Gastroesophageal sphincter (tissue), 4 donors: Measurements from ENCODE around the gene ERCC8. TPM values are rescaled to one million over a fixed set of nuclear protein-coding genes. Genes with fewer than 3 reads are reported as not detected.

Source experiments
- ATAC-seq: fragments of 150-250 bp; one replicate; pipeline ENCODE4 v1.9.1; 2016; ENCODE audit warnings: mild to moderate bottlenecking, moderate library complexity
- H3K27ac ChIP-seq, 4 donors: fragments of 200-600 bp; sonication (generic) in 3 of 4; 1 replicate in 3 of 4; 2 replicates in 1 of 4; pipeline ENCODE4 v1.5.1; 2016 to 2019
- H3K27me3 ChIP-seq: fragments of 200-600 bp; sonication (generic); one replicate; pipeline ENCODE4 v1.5.1; 2019
- H3K36me3 ChIP-seq, 2 donors: fragments of 200-600 bp; sonication (generic); one replicate each; pipeline ENCODE4 v1.5.1; 2019; ENCODE audit warnings: control low read depth in 1 of 2
- H3K4me1 ChIP-seq, 3 donors: fragments of 200-600 bp; sonication (generic); 1 replicate in 2 of 3; 2 replicates in 1 of 3; pipeline ENCODE4 v1.5.1; 2016 to 2019; ENCODE audit warnings: control low read depth in 2 of 3
- H3K4me3 ChIP-seq, 2 donors: fragments of 200-600 bp; sonication (generic); one replicate each; pipeline ENCODE4 v1.5.1; 2019; ENCODE audit warnings: mild to moderate bottlenecking in 1 of 2, moderate library complexity in 1 of 2
- H3K9me3 ChIP-seq, 3 donors: fragments of 200-600 bp; sonication (generic); one replicate each; pipeline ENCODE4 v1.5.1; 2017 to 2019; ENCODE audit warnings: control low read depth in 2 of 3
- CTCF ChIP-seq, 4 experiments: fragments of 200-600 bp in 2 of 4; fragments of 450-650 bp in 2 of 4; sonication (generic) in 1 of 4; IDR thresholded peaks; one replicate each; pipeline ENCODE4 v1.5.1; 2017 to 2019; ENCODE audit warnings: antibody characterized with exemption in 4 of 4, mild to moderate bottlenecking in 2 of 4, moderate library complexity in 2 of 4
- EP300 ChIP-seq: sonication (generic); formaldehyde crosslinking; IDR thresholded peaks from one replicate; pipeline ENCODE4 v1.6.1; 2017; ENCODE audit warnings: antibody characterized with exemption, mild to moderate bottlenecking
- POLR2A ChIP-seq, 2 donors: fragments of 450-650 bp; IDR thresholded peaks; one replicate each; pipeline ENCODE4 v1.6.1; 2017; ENCODE audit warnings: antibody characterized with exemption in 2 of 2, mild to moderate bottlenecking in 2 of 2, moderate library complexity in 1 of 2
- POLR2AphosphoS5 ChIP-seq: sonication (generic); formaldehyde crosslinking; IDR thresholded peaks from one replicate; pipeline ENCODE4 v1.6.1; 2017; ENCODE audit warnings: antibody characterized with exemption
- WGBS, 2 donors: methylation state at CpG; one replicate each; pipeline ENCODE4 v1.1.5; 2018; ENCODE audit warnings: low coverage in 1 of 2; 5-methylcytosine and 5-hydroxymethylcytosine counted together
- total RNA-seq, 4 donors: library from RNA; depleted of rRNA; stranded (reverse); fragments of >200 nt; gene quantifications; one replicate each; pipeline ENCODE4 v1.1.0, GENCODE V29; 2016

ERCC8 gene
- total RNA-seq, 4 donors from 2014 or later, result 10.1 to 19.5 (median 11.9) TPM

GRCh38 chr5:60929024-60929423, 15.8 kb downstream of the ERCC8 start:
- Histone ChIP-seq H3K27ac (no peak overlapping the region), H3K36me3 (peaks cover 5 to 47% of the 10 kb centered on the region in 2 donors), H3K9me3 (peaks cover 0 to 3% (median 0%) of the 10 kb centered on the region in 3 donors), H3K4me3 (no peak overlapping the region), H3K27me3 (no peaks in the 10 kb centered on the region), H3K4me1 (no peaks in the 10 kb centered on the region)
- WGBS, 2 donors, result 75 to 85% methylated on average over 4 to 6 of the region's 6 CpGs
- TF ChIP-seq CTCF (IDR thresholded peaks at IDR 0.05) (no peak), POLR2A (IDR thresholded peaks at IDR 0.05) (no peak), EP300 (no peak), POLR2AphosphoS5 (no peak)
- no peak for ATAC-seq

- Histone ChIP-seq H3K4me3 (no peak overlapping the region), H3K27ac (no peak overlapping the region)
Measured at GRCh38 chr5:60927450-60927849, 17.4 kb downstream of the ERCC8 start.

GRCh38 chr5:60918466-60918865, 26.4 kb downstream of the ERCC8 start:
- no peaks in the 10 kb centered on the region for H3K4me1 ChIP-seq
- H3K9me3 ChIP-seq, result no peaks in the 10 kb centered on the region
- no peaks in the 10 kb centered on the region for H3K27me3 ChIP-seq
- WGBS, 2 donors, result 88 to 100% methylated on average over 1 to 2 of the region's 2 CpGs
- H3K36me3 ChIP-seq, result peaks cover 0 to 38% of the 10 kb centered on the region in 2 donors
- no peak overlapping the region for H3K27ac ChIP-seq
- H3K4me3 ChIP-seq, result no peak overlapping the region
- TF ChIP-seq POLR2AphosphoS5 (no peak), EP300 (no peak), POLR2A (IDR thresholded peaks at IDR 0.05) (no peak), CTCF (IDR thresholded peaks at IDR 0.05) (no peak)
- no peak for ATAC-seq

More at GRCh38 chr5:60927450-60927849, 17.4 kb downstream of the ERCC8 start:
- H3K9me3 ChIP-seq, result peaks cover 0 to 3% (median 0%) of the 10 kb centered on the region in 3 donors
- no peaks in the 10 kb centered on the region for H3K4me1 ChIP-seq
- TF ChIP-seq POLR2AphosphoS5 (no peak), CTCF (IDR thresholded peaks at IDR 0.05) (no peak), EP300 (no peak), POLR2A (IDR thresholded peaks at IDR 0.05) (no peak)
- no peaks in the 10 kb centered on the region for H3K27me3 ChIP-seq
- ATAC-seq, result no peak
- H3K36me3 ChIP-seq, result peaks cover 5 to 47% of the 10 kb centered on the region in 2 donors

GRCh38 chr5:60916646-60917045, 28.2 kb downstream of the ERCC8 start:
- H3K36me3 ChIP-seq, result peaks cover 0 to 38% of the 10 kb centered on the region in 2 donors
- H3K9me3 ChIP-seq, result no peaks in the 10 kb centered on the region
- no peak overlapping the region for H3K27ac ChIP-seq
- ATAC-seq, result no peak
- no peaks in the 10 kb centered on the region for H3K27me3 ChIP-seq
- no peak overlapping the region for H3K4me3 ChIP-seq
- no peak for TF ChIP-seq POLR2A (IDR thresholded peaks at IDR 0.05)
- TF ChIP-seq POLR2AphosphoS5, result no peak
- no peak for TF ChIP-seq EP300
- TF ChIP-seq CTCF (IDR thresholded peaks at IDR 0.05), result no peak
- no peaks in the 10 kb centered on the region for H3K4me1 ChIP-seq

- Histone ChIP-seq H3K27ac (no peak overlapping the region), H3K36me3 (peaks cover 0 to 14% of the 10 kb centered on the region in 2 donors), H3K27me3 (no peaks in the 10 kb centered on the region), H3K9me3 (no peaks in the 10 kb centered on the region), H3K4me1 (no peaks in the 10 kb centered on the region), H3K4me3 (no peak overlapping the region)
- no peak for ATAC-seq
- no peak for TF ChIP-seq POLR2A (IDR thresholded peaks at IDR 0.05)
- TF ChIP-seq CTCF (IDR thresholded peaks at IDR 0.05), result no peak
- no peak for TF ChIP-seq POLR2AphosphoS5
- no peak for TF ChIP-seq EP300
- 51 to 59% methylated on average over 4 of the region's 4 CpGs for WGBS, 2 donors
Measured at GRCh38 chr5:60903356-60903755, 41.5 kb downstream of the ERCC8 start.
